Measurements from ENCODE around the gene ARHGEF12.

- TF ChIP-seq, protein P1, sequence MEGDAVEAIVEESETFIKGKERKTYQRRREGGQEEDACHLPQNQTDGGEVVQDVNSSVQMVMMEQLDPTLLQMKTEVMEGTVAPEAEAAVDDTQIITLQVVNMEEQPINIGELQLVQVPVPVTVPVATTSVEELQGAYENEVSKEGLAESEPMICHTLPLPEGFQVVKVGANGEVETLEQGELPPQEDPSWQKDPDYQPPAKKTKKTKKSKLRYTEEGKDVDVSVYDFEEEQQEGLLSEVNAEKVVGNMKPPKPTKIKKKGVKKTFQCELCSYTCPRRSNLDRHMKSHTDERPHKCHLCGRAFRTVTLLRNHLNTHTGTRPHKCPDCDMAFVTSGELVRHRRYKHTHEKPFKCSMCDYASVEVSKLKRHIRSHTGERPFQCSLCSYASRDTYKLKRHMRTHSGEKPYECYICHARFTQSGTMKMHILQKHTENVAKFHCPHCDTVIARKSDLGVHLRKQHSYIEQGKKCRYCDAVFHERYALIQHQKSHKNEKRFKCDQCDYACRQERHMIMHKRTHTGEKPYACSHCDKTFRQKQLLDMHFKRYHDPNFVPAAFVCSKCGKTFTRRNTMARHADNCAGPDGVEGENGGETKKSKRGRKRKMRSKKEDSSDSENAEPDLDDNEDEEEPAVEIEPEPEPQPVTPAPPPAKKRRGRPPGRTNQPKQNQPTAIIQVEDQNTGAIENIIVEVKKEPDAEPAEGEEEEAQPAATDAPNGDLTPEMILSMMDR (IDR thresholded peaks at IDR 0.05; ENCODE audit: low read depth, low read length), result no peak
- TF ChIP-seq EZH2phosphoT487 (IDR thresholded peaks at IDR 0.05; ENCODE audit: low read depth), result no peak
These were observed 185.8 kb downstream of the ARHGEF12 start for GRCh38 chr11:120522021-120522420.

All from OCI-LY3 (cell line).